ENCODE results near the gene HNRNPA0.

The HNRNPA0 gene

GRCh38 chr5:137728048-137728447, 26.1 kb downstream of the HNRNPA0 start:
- DNase-seq (ENCODE audit: low read depth in 1 of 2, low spot score in 1 of 2): no peak

GRCh38 chr5:137727623-137728022, 26.5 kb downstream of the HNRNPA0 start:
- no peak for DNase-seq (ENCODE audit: low read depth in 1 of 2, low spot score in 1 of 2)

GRCh38 chr5:137724251-137724650, 29.9 kb downstream of the HNRNPA0 start:
- DNase-seq (ENCODE audit: low read depth in 1 of 2, low spot score in 1 of 2): no peak

- no peak for DNase-seq (ENCODE audit: low read depth in 1 of 2, low spot score in 1 of 2)
Observed at GRCh38 chr5:137718611-137719010, 35.6 kb downstream of the HNRNPA0 start.

GRCh38 chr5:137716337-137716736, 37.8 kb downstream of the HNRNPA0 start:
- DNase-seq (ENCODE audit: low read depth in 1 of 2, low spot score in 1 of 2): no peak

GRCh38 chr5:137715456-137715855, 38.7 kb downstream of the HNRNPA0 start:
- DNase-seq (ENCODE audit: low read depth in 1 of 2, low spot score in 1 of 2): no peak

GRCh38 chr5:137714946-137715345, 39.2 kb downstream of the HNRNPA0 start:
- DNase-seq (ENCODE audit: low read depth in 1 of 2, low spot score in 1 of 2): no peak

GRCh38 chr5:137714494-137714893, 39.7 kb downstream of the HNRNPA0 start:
- no peak for DNase-seq (ENCODE audit: low read depth in 1 of 2, low spot score in 1 of 2)

- no peak for DNase-seq (ENCODE audit: low read depth in 1 of 2, low spot score in 1 of 2)
Observed at GRCh38 chr5:137712139-137712667, 42.0 kb downstream of the HNRNPA0 start.

- DNase-seq (ENCODE audit: low read depth in 1 of 2, low spot score in 1 of 2): no peak
Observed at GRCh38 chr5:137710086-137710485, 44.1 kb downstream of the HNRNPA0 start.

GRCh38 chr5:137708796-137709559, 45.2 kb downstream of the HNRNPA0 start:
- DNase-seq (ENCODE audit: low read depth in 1 of 2, low spot score in 1 of 2): no peak

- no peak for DNase-seq (ENCODE audit: low read depth in 1 of 2, low spot score in 1 of 2)
Observed at GRCh38 chr5:137708062-137708461, 46.1 kb downstream of the HNRNPA0 start.

GRCh38 chr5:137706841-137707240, 47.3 kb downstream of the HNRNPA0 start:
- no peak for DNase-seq (ENCODE audit: low read depth in 1 of 2, low spot score in 1 of 2)

GRCh38 chr5:137705106-137705505, 49.1 kb downstream of the HNRNPA0 start:
- DNase-seq (ENCODE audit: low read depth in 1 of 2, low spot score in 1 of 2): no peak

- no peak for DNase-seq (ENCODE audit: low read depth in 1 of 2, low spot score in 1 of 2)
Observed at GRCh38 chr5:137703565-137703964, 50.6 kb downstream of the HNRNPA0 start.

GRCh38 chr5:137700282-137700680, 53.9 kb downstream of the HNRNPA0 start:
- DNase-seq (ENCODE audit: low read depth in 1 of 2, low spot score in 1 of 2): no peak

GRCh38 chr5:137699336-137700281, 54.6 kb downstream of the HNRNPA0 start:
- no peak for DNase-seq (ENCODE audit: low read depth in 1 of 2, low spot score in 1 of 2)

GRCh38 chr5:137696481-137696880, 57.7 kb downstream of the HNRNPA0 start:
- DNase-seq (ENCODE audit: low read depth in 1 of 2, low spot score in 1 of 2): peak in 1 of 2 donors; percentile 6

- DNase-seq (ENCODE audit: low read depth in 1 of 2, low spot score in 1 of 2): no peak
Observed at GRCh38 chr5:137695651-137696428, 58.3 kb downstream of the HNRNPA0 start.

All from stimulated activated CD4-positive, alpha-beta T cell treated with anti-CD3 and anti-CD28 coated beads, Interleukin-15, amount 100 ng/mL, for 1 hour (primary cell).